Neuronal stem cell (in vitro differentiated cells): ENCODE results near the gene B3GALT5.

ENCODE experiments used
- DNase-seq: peaks from one replicate; pipeline ENCODE4 v3.0.0-alpha.2; 2013; ENCODE audit warnings: low spot score
- H2AFZ ChIP-seq: one replicate; pipeline ENCODE4 v1.6.1; 2013; ENCODE audit warnings: mild to moderate bottlenecking, low read length, inconsistent platforms
- H2AK5ac ChIP-seq: 2 replicates; pipeline ENCODE4 v1.6.1; 2013; ENCODE audit warnings: low read depth, mild to moderate bottlenecking, inconsistent platforms, low read length, moderate library complexity, mixed read lengths
- H2BK120ac ChIP-seq: 2 replicates; pipeline ENCODE4 v1.6.1; 2013; ENCODE audit warnings: low read depth, mild to moderate bottlenecking, inconsistent platforms, low read length, moderate library complexity, mixed read lengths
- H2BK12ac ChIP-seq: one replicate; pipeline ENCODE4 v1.6.1; 2013; ENCODE audit warnings: low read length, inconsistent platforms
- H2BK15ac ChIP-seq: 2 replicates; pipeline ENCODE4 v1.6.1; 2013; ENCODE audit warnings: mild to moderate bottlenecking, low read length, inconsistent platforms, mixed read lengths
- H2BK5ac ChIP-seq: one replicate; pipeline ENCODE4 v1.6.1; 2013; ENCODE audit warnings: inconsistent platforms, mild to moderate bottlenecking, low read length, moderate library complexity
- H3K14ac ChIP-seq: one replicate; pipeline ENCODE4 v1.6.1; 2013; ENCODE audit warnings: low read length, inconsistent platforms
- H3K18ac ChIP-seq: 2 replicates; pipeline ENCODE4 v1.6.1; 2013; ENCODE audit warnings: low read length, inconsistent platforms
- H3K23ac ChIP-seq: 2 replicates; pipeline ENCODE4 v1.6.1; 2013; ENCODE audit warnings: low read depth, mild to moderate bottlenecking, mixed read lengths, low read length, inconsistent platforms; ENCODE audit not compliant: poor library complexity
- H3K27ac ChIP-seq: replicated peaks from 3 replicates; pipeline ENCODE4 v1.5.1; 2013; ENCODE audit warnings: low read length, inconsistent platforms
- H3K27me3 ChIP-seq, 3 experiments: 2 replicates each; pipeline ENCODE4 v1.6.1; 2013; ENCODE audit warnings: low read length in 3 of 3, mild to moderate bottlenecking in 2 of 3, inconsistent platforms in 1 of 3, low read depth in 1 of 3, mixed read lengths in 1 of 3, moderate library complexity in 1 of 3; ENCODE audit not compliant: control insufficient read depth in 3 of 3, insufficient read depth in 3 of 3
- H3K36me3 ChIP-seq, 2 donors: replicated peaks in 1 of 2; 2 replicates each; pipeline ENCODE4 v1.6.1; 2013; ENCODE audit warnings: low read length in 2 of 2; ENCODE audit not compliant: control insufficient read depth in 2 of 2, insufficient read depth in 2 of 2
- H3K4ac ChIP-seq: 2 replicates; pipeline ENCODE4 v1.6.1; 2013; ENCODE audit warnings: inconsistent platforms, mild to moderate bottlenecking, low read length, moderate library complexity
- H3K4me1 ChIP-seq, 2 donors: 1 replicate in 1 of 2; 2 replicates in 1 of 2; pipeline ENCODE4 v1.6.1; 2013; ENCODE audit warnings: low read length in 2 of 2, low read depth in 1 of 2; ENCODE audit not compliant: control insufficient read depth in 2 of 2, insufficient read depth in 1 of 2
- H3K4me2 ChIP-seq: one replicate; pipeline ENCODE4 v1.6.1; 2013; ENCODE audit warnings: mild to moderate bottlenecking, low read length, inconsistent platforms; ENCODE audit not compliant: insufficient read depth, poor library complexity, severe bottlenecking
- H3K4me3 ChIP-seq, 2 donors: 2 replicates each; pipeline ENCODE4 v1.5.1; 2013; ENCODE audit warnings: low read length in 2 of 2, mild to moderate bottlenecking in 2 of 2, inconsistent platforms in 1 of 2, moderate library complexity in 1 of 2
- H3K79me1 ChIP-seq: one replicate; pipeline ENCODE4 v1.6.1; 2013; ENCODE audit warnings: low read depth, mild to moderate bottlenecking, inconsistent platforms, low read length, moderate library complexity
- H3K9ac ChIP-seq: one replicate; pipeline ENCODE4 v1.6.1; 2013; ENCODE audit warnings: mild to moderate bottlenecking, low read depth, low read length, inconsistent platforms; ENCODE audit not compliant: poor library complexity
- H3K9me3 ChIP-seq, 2 donors: replicated peaks in 1 of 2; 2 replicates each; pipeline versions ENCODE3 to v1.6.1; 2013; ENCODE audit warnings: low read length in 2 of 2, mild to moderate bottlenecking in 2 of 2, inconsistent platforms in 1 of 2, low read depth in 1 of 2, mixed read lengths in 1 of 2, moderate library complexity in 1 of 2; ENCODE audit not compliant: control insufficient read depth in 2 of 2, insufficient read depth in 1 of 2
- H4K8ac ChIP-seq: one replicate; pipeline ENCODE4 v1.6.1; 2013; ENCODE audit warnings: low read depth, mild to moderate bottlenecking, inconsistent platforms, low read length, moderate library complexity
- H4K91ac ChIP-seq: one replicate; pipeline ENCODE4 v1.6.1; 2013; ENCODE audit warnings: low read length, low read depth, mild to moderate bottlenecking, inconsistent platforms; ENCODE audit not compliant: poor library complexity
- WGBS, 2 donors: extraction: QIAGEN DNeasy Blood & Tissue Kit; methylation state at CpG; one replicate each; pipeline ENCODE4 v1.1.7; 2013; ENCODE audit warnings: missing lambda C conversion rate in 2 of 2, mixed read lengths in 1 of 2; ENCODE audit not compliant: insufficient read length in 2 of 2, insufficient replicate concordance in 1 of 2; ENCODE audit errors: extremely low coverage in 2 of 2; 5-methylcytosine and 5-hydroxymethylcytosine counted together

The B3GALT5 gene

DNA sequence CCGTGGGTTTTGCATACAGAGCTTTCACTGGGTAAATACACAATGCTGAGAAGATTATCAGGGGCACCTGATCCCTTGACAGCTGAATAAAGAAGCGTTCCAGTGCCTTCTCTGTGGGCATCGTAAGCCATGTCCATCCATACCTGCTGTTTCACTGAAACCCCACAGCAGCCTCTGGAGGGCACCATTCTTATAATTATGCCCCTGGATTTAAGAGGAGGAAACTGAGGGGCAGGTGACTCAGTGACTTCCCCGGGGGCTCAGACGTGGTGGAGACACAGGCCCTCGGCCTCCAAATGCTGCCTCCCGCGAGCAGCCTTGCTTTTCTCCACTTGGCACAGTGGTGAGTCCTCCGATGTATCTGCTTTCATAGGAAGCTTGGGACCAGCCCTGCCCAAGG is 56.7 kb downstream of the B3GALT5 start:
- no peak overlapping the region for H3K4ac ChIP-seq
- H2BK12ac ChIP-seq, result no peak overlapping the region

DNA sequence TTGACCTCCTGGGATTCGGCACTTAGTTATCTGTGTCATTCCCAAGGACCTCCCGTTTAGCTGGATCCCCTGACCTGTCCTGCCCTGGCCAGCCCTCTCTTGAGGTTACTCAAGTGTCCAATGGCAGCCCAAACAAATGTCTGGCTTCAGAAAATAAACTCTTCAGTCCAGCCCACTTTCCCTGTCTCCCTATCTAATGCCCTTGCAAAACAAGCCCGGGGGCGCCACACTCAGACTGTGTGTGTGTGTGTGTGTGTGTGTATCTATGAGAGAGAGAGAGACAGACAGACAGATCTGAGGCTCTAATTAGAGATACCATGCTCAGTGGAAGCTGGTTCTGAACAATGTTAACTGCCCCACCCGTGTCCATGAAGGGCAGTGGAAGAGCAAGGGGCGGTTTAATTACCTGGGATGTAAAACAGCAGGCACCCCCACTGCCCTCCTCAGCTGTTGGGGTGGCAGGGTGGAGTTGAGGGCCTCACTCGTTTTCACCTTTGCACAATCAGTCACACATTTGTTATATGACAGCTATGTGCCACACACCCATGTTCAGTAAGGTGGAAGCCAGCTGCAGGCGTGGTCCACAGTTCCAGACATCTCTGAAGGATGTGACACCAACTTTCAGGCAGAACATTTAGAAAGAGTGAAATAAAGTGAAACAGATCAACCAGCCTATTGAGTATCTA is 57.4 kb downstream of the B3GALT5 start:
- no peak overlapping the region for H3K9ac ChIP-seq
- no peak overlapping the region for H3K18ac ChIP-seq
- no peak overlapping the region for H3K14ac ChIP-seq
- no peaks in the 10 kb centered on the region for H3K4me1 ChIP-seq
- WGBS, 2 donors, result no CpG with 5 or more reads among the region's 8 CpGs
- H4K91ac ChIP-seq, result no peak overlapping the region
- no peak overlapping the region for H2BK5ac ChIP-seq
- no peak overlapping the region for H2BK15ac ChIP-seq
- H2AK5ac ChIP-seq, result no peak overlapping the region
- no peak overlapping the region for H3K4me2 ChIP-seq
- H3K4me3 ChIP-seq, result no peak overlapping the region
- no peaks in the 10 kb centered on the region for H3K27me3 ChIP-seq
- H3K36me3 ChIP-seq, result no peaks in the 10 kb centered on the region
- H3K27ac ChIP-seq, result no peak overlapping the region
- H2AFZ ChIP-seq, result no peak overlapping the region
- no peak overlapping the region for H2BK12ac ChIP-seq
- no peaks in the 10 kb centered on the region for H3K79me1 ChIP-seq
- no peak for DNase-seq
- no peaks in the 10 kb centered on the region for H3K9me3 ChIP-seq
- no peak overlapping the region for H2BK120ac ChIP-seq
- H3K23ac ChIP-seq, result no peak overlapping the region
- H3K4ac ChIP-seq, result no peak overlapping the region
- no peak overlapping the region for H4K8ac ChIP-seq

More for the DNA sequence above, 56.7 kb downstream of the B3GALT5 start:
- Histone ChIP-seq H3K27me3 (no peaks in the 10 kb centered on the region), H3K27ac (no peak overlapping the region), H2AK5ac (no peak overlapping the region), H4K91ac (no peak overlapping the region), H4K8ac (no peak overlapping the region), H3K4me1 (no peaks in the 10 kb centered on the region), H3K23ac (no peak overlapping the region), H2AFZ (no peak overlapping the region), H3K79me1 (no peaks in the 10 kb centered on the region), H2BK15ac (no peak overlapping the region), H2BK120ac (no peak overlapping the region), H3K36me3 (no peaks in the 10 kb centered on the region), H3K4me2 (no peak overlapping the region), H3K9ac (no peak overlapping the region), H2BK5ac (no peak overlapping the region), H3K18ac (no peak overlapping the region), H3K4me3 (no peak overlapping the region), H3K14ac (no peak overlapping the region), H3K9me3 (no peaks in the 10 kb centered on the region)
- DNase-seq, result no peak
- WGBS, 2 donors, result no CpG with 5 or more reads among the region's 9 CpGs

DNA sequence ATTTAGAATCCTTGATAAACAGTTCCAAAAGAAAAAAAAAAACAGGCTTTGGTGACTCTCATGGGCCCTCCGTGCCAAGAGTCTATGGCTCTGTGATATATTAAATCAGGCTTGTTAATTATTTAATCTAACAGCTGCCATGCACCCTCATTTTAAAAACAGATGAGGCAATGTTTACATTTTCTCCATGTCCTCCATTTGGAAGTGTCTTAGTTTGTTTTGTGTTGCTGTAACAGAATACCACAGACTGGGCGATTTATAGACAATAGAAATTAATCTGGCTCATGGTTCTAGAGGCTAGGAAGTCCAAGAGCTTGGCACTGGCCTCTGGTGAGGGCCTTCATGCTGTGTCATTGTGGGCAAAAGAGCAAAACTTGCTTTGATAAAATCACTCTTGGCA is 58.0 kb downstream of the B3GALT5 start:
- Histone ChIP-seq H3K23ac (no peak overlapping the region), H3K9ac (no peak overlapping the region), H2AFZ (no peak overlapping the region), H3K4ac (no peak overlapping the region), H4K8ac (no peak overlapping the region), H3K4me2 (no peak overlapping the region), H3K79me1 (no peaks in the 10 kb centered on the region), H2BK5ac (no peak overlapping the region), H3K36me3 (no peaks in the 10 kb centered on the region), H2BK12ac (no peak overlapping the region), H3K18ac (no peak overlapping the region), H3K4me3 (no peak overlapping the region), H3K14ac (no peak overlapping the region), H3K27me3 (no peaks in the 10 kb centered on the region), H3K4me1 (peaks cover 0 to under 1% of the 10 kb centered on the region in 2 donors), H2BK15ac (no peak overlapping the region), H4K91ac (no peak overlapping the region), H3K27ac (no peak overlapping the region), H2BK120ac (no peak overlapping the region), H2AK5ac (no peak overlapping the region), H3K9me3 (no peaks in the 10 kb centered on the region)
- no peak for DNase-seq
- no CpG with 5 or more reads among the region's 2 CpGs for WGBS, 2 donors

- Histone ChIP-seq H2BK12ac (no peak overlapping the region), H3K27ac (no peak overlapping the region), H3K23ac (no peak overlapping the region), H3K14ac (no peak overlapping the region), H3K18ac (no peak overlapping the region), H3K9me3 (no peaks in the 10 kb centered on the region), H4K8ac (no peak overlapping the region), H3K27me3 (no peaks in the 10 kb centered on the region), H4K91ac (no peak overlapping the region), H3K9ac (no peak overlapping the region), H2AFZ (no peak overlapping the region), H2BK120ac (no peak overlapping the region), H3K79me1 (no peaks in the 10 kb centered on the region), H3K4me1 (peaks cover 0 to 9% of the 10 kb centered on the region in 2 donors), H3K4me2 (no peak overlapping the region), H3K4me3 (no peak overlapping the region), H2AK5ac (no peak overlapping the region), H2BK5ac (no peak overlapping the region), H3K36me3 (no peaks in the 10 kb centered on the region), H3K4ac (no peak overlapping the region), H2BK15ac (no peak overlapping the region)
- no peak for DNase-seq
- WGBS, 2 donors, result no CpG with 5 or more reads among the region's 8 CpGs
These were observed 59.2 kb downstream of the B3GALT5 start for GRCh38 chr21:39671986-39672385.
